ENCODE results near the gene CELF2. TPM values are rescaled to one million over a fixed set of nuclear protein-coding genes. Genes with fewer than 3 reads are reported as not detected.

Gene CELF2
- total RNA-seq, 3 donors from 2014 or later, result 40.0 to 178 (median 45.6) TPM

DNA sequence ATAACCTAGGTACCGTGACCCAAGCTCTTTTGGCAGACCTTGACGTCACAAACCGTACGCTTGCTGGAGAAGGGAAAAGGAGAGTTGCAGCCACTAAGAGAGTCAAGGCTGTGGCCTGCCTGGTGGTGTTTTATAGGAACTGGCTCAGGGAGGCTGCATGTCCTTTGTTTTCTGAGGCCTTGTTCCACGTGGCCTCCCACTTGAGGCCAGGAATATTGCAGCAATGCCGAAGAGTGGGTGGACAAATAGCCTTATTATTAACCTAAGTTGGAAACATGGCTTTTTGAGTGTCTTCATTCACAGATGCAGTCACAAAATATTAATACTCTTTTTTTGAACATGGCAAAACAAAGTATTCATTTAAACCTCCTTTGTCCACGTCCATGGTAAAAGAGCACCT lies 178.0 kb downstream of the CELF2 start:
- Histone ChIP-seq H3K4me1 (no peaks in the 10 kb centered on the region), H3K9me3 (no peaks in the 10 kb centered on the region), H3K4me3 (no peak overlapping the region), H3K27ac (no peak overlapping the region), H3K27me3 (no peaks in the 10 kb centered on the region), H3K36me3 (no peaks in the 10 kb centered on the region)
- no peak for DNase-seq (ENCODE audit: low spot score in 2 of 2)
- intact Hi-C loops (cut with DNase I; ENCODE audit: low total_unique reads), result loop anchor here (5.0 kb wide), 1 partner anchor 1938 kb away; no protein-coding TSS in a partner anchor
- TF ChIP-seq POLR2AphosphoS5 (IDR thresholded peaks at IDR 0.05), result no peak
- TF ChIP-seq, protein P1, sequence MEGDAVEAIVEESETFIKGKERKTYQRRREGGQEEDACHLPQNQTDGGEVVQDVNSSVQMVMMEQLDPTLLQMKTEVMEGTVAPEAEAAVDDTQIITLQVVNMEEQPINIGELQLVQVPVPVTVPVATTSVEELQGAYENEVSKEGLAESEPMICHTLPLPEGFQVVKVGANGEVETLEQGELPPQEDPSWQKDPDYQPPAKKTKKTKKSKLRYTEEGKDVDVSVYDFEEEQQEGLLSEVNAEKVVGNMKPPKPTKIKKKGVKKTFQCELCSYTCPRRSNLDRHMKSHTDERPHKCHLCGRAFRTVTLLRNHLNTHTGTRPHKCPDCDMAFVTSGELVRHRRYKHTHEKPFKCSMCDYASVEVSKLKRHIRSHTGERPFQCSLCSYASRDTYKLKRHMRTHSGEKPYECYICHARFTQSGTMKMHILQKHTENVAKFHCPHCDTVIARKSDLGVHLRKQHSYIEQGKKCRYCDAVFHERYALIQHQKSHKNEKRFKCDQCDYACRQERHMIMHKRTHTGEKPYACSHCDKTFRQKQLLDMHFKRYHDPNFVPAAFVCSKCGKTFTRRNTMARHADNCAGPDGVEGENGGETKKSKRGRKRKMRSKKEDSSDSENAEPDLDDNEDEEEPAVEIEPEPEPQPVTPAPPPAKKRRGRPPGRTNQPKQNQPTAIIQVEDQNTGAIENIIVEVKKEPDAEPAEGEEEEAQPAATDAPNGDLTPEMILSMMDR (IDR thresholded peaks at IDR 0.05), result no peak
- no peak for TF ChIP-seq POLR2A (IDR thresholded peaks at IDR 0.05)

DNA sequence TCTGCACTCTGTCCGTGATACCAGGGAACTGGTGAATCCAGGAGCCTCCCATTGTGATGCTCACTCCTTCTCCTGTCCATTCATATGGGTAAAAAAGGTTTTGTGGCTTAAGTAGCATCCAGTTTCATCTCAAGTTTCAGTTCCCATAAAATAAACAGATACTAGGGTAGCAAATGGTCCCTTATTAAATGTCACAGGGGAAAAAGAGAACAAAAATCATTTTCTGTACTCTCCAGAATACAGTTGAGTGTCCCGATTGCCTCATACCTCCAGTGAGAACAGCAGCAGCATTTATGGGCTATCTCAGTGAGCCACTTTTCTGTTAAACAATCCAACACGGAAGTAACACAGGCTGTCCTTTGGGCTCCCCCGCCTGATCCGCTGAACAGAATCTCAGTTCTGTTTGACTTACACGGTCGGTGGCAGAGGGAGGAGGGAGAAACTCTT lies 179.6 kb downstream of the CELF2 start:
- H3K4me1 ChIP-seq, result no peaks in the 10 kb centered on the region
- DNase-seq (ENCODE audit: low spot score in 2 of 2), result no peak
- H3K4me3 ChIP-seq, result no peak overlapping the region
- H3K36me3 ChIP-seq, result no peaks in the 10 kb centered on the region
- H3K27ac ChIP-seq, result no peak overlapping the region
- H3K9me3 ChIP-seq, result peaks cover 0 to 4% of the 10 kb centered on the region in 2 donors
- intact Hi-C loops (cut with DNase I; ENCODE audit: low total_unique reads), result loop anchor here (5.0 kb wide), 1 partner anchor 1940 kb away; no protein-coding TSS in a partner anchor
- H3K27me3 ChIP-seq, result no peaks in the 10 kb centered on the region
- TF ChIP-seq POLR2A (IDR thresholded peaks at IDR 0.05), result no peak
- TF ChIP-seq, protein P1 (IDR thresholded peaks at IDR 0.05), result no peak
- TF ChIP-seq POLR2AphosphoS5 (IDR thresholded peaks at IDR 0.05), result no peak

DNA sequence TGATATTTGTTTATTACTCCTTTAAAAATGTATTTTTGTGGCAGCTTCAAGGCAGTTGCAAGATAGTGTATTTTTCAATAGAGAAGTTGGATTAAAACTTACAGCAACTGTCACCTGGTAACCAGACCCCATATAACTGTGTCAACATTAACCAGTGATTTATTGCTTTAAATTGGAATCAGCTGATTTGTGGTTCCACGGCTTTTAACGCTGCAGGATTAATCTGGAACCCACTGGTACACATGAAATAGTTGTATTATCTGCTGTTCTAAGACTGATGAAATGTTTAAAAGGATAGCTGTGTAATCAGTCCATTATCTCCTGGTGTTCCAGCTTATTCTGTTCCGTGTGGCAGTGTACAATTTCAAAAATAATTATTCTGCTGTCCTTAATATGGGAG lies 180.2 kb downstream of the CELF2 start:
- intact Hi-C loops (cut with DNase I; ENCODE audit: low total_unique reads), result loop anchor here (5.0 kb wide), 1 partner anchor 1941 kb away; no protein-coding TSS in a partner anchor
- no peaks in the 10 kb centered on the region for H3K36me3 ChIP-seq
- TF ChIP-seq POLR2A (IDR thresholded peaks at IDR 0.05), result no peak
- TF ChIP-seq POLR2AphosphoS5 (IDR thresholded peaks at IDR 0.05), result no peak
- TF ChIP-seq, protein P1 (IDR thresholded peaks at IDR 0.05), result no peak
- DNase-seq (ENCODE audit: low spot score in 2 of 2), result no peak
- no peaks in the 10 kb centered on the region for H3K27me3 ChIP-seq
- H3K4me1 ChIP-seq, result no peaks in the 10 kb centered on the region
- no peak overlapping the region for H3K27ac ChIP-seq
- no peak overlapping the region for H3K4me3 ChIP-seq
- peaks cover 0 to 4% of the 10 kb centered on the region in 2 donors for H3K9me3 ChIP-seq

DNA sequence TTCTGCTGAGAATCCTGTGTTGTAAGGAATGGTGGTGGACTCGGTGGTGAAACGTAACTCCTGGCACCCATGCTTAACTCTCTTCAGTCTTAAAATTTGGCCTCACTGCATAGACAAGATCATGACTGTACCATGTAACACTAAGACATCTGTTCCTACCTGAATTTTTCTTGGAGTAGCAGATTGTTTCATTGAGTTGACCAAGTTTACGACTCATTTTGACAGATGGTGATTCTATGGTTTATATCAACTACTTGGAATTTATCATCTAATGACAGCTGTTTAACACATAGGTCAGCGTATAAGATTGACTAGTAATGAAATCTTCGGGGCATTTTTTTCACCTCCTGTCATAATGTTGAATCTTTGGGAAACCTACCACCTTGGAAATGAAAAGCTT lies 184.2 kb downstream of the CELF2 start:
- intact Hi-C loops (cut with DNase I; ENCODE audit: low total_unique reads), result no loop called here
- DNase-seq (ENCODE audit: low spot score in 2 of 2), result no peak
- Histone ChIP-seq H3K4me3 (no peak overlapping the region), H3K4me1 (no peaks in the 10 kb centered on the region), H3K27me3 (no peaks in the 10 kb centered on the region), H3K36me3 (no peaks in the 10 kb centered on the region), H3K27ac (no peak overlapping the region), H3K9me3 (peaks cover 0 to 4% of the 10 kb centered on the region in 2 donors)
- TF ChIP-seq POLR2A (IDR thresholded peaks at IDR 0.05), result no peak
- TF ChIP-seq, protein P1 (IDR thresholded peaks at IDR 0.05), result no peak
- TF ChIP-seq POLR2AphosphoS5 (IDR thresholded peaks at IDR 0.05), result no peak

DNA sequence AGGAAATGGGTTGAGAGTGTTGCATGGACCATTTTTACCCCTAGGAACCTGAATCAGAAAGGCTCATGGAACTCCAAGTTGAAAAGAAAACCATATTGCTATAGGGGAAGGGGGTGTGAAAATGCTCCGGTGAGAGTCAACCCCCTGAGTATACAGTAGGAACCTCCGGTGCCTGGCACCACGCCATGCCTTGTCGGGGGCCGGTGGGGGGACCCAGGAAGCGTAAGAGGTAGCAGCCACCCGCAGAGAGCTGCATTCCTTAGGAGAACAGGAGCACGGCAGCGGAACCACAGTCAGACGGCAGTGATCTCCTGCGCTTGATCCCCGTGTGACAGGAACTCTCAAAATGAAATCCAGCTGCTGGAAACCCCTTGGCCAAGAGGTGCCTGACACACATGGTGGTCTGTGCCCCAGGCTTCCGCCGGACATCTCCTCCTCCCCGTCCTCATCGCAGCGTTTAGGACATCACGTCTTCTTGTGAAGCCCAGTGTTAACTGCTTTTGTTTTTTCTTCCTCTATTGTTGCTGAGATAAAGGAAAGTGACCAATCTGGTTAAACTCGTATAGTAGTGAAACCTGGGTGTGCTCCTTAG lies 186.8 kb downstream of the CELF2 start:
- intact Hi-C loops (cut with DNase I; ENCODE audit: low total_unique reads), result no loop called here
- no peaks in the 10 kb centered on the region for H3K36me3 ChIP-seq
- peaks cover 0 to 4% of the 10 kb centered on the region in 2 donors for H3K9me3 ChIP-seq
- peak overlapping the region in 1 of 3 donors; percentile 16 for H3K4me3 ChIP-seq
- H3K27ac ChIP-seq, result no peak overlapping the region
- DNase-seq (ENCODE audit: low spot score in 2 of 2), result no peak
- no peaks in the 10 kb centered on the region for H3K4me1 ChIP-seq
- no peak for TF ChIP-seq POLR2A (IDR thresholded peaks at IDR 0.05)
- no peak for TF ChIP-seq POLR2AphosphoS5 (IDR thresholded peaks at IDR 0.05)
- TF ChIP-seq, protein P1 (IDR thresholded peaks at IDR 0.05), result no peak
- no peaks in the 10 kb centered on the region for H3K27me3 ChIP-seq
